DMS79 (cell line): ENCODE results near the gene RTL10.

Experiments
- DNase-seq: peaks from one replicate; lab custom pipeline; 2025; lab: John Stamatoyannopoulos, UW

Gene RTL10

GRCh38 chr22:19863571-19863970 is 8.9 kb upstream of the RTL10 start:
- no peak for DNase-seq

- DNase-seq, result no peak
Measured at GRCh38 chr22:19862619-19863246, 8.1 kb upstream of the RTL10 start.

- no peak for DNase-seq
Measured at GRCh38 chr22:19859861-19860510, 5.3 kb upstream of the RTL10 start.

- no peak for DNase-seq
Measured at GRCh38 chr22:19857382-19857781, 2.7 kb upstream of the RTL10 start.

GRCh38 chr22:19855504-19856409 is 1.1 kb upstream of the RTL10 start:
- DNase-seq, result peak; percentile 53

GRCh38 chr22:19853879-19854777 is 546 bp downstream of the RTL10 start:
- no peak for DNase-seq

GRCh38 chr22:19853058-19853878 is 1.4 kb downstream of the RTL10 start:
- no peak for DNase-seq

GRCh38 chr22:19852177-19852781 is 2.4 kb downstream of the RTL10 start:
- DNase-seq, result no peak

- peak; percentile 30 for DNase-seq
Measured at GRCh38 chr22:19851291-19852176, 3.1 kb downstream of the RTL10 start.

GRCh38 chr22:19850763-19851109 is 3.9 kb downstream of the RTL10 start:
- DNase-seq, result no peak

GRCh38 chr22:19849835-19850762 is 4.6 kb downstream of the RTL10 start:
- DNase-seq, result peak; percentile 45

GRCh38 chr22:19848298-19849224 is 6.1 kb downstream of the RTL10 start:
- no peak for DNase-seq

- no peak for DNase-seq
Measured at GRCh38 chr22:19847345-19847632, 7.4 kb downstream of the RTL10 start.

GRCh38 chr22:19846620-19847344 is 7.9 kb downstream of the RTL10 start:
- DNase-seq, result no peak

- DNase-seq, result no peak
Measured at GRCh38 chr22:19845054-19845722, 9.5 kb downstream of the RTL10 start.

GRCh38 chr22:19844377-19845053 is 10.2 kb downstream of the RTL10 start:
- no peak for DNase-seq
